Measurements from ENCODE around the gene CXCR5. TPM values are rescaled to one million over a fixed set of nuclear protein-coding genes. Genes with fewer than 3 reads are reported as not detected.

Gene CXCR5
- total RNA-seq, 2 donors from 2014 or later = 0.07 TPM; not detected in 1

GRCh38 chr11:118928870-118929500 is 45.3 kb downstream of the CXCR5 start:
- peaks cover 11% of the 10 kb centered on the region for H3K27me3 ChIP-seq (ENCODE audit: control insufficient read depth, insufficient read depth, low read length, poor library complexity, severe bottlenecking)
- H3K9ac ChIP-seq (ENCODE audit: extremely low read depth, low read length, poor library complexity, severe bottlenecking) = peak overlapping the region; percentile 54
- Mint-ChIP-seq H3K4me1 (peaks cover 42% of the 10 kb centered on the region), H3K9me3 (no peaks in the 10 kb centered on the region), H3K4me3 (peak overlapping the region; percentile 81), H3K27me3 (ENCODE audit: insufficient read depth) (peaks cover 24% of the 10 kb centered on the region), H3K36me3 (ENCODE audit: low read depth) (no peaks in the 10 kb centered on the region), H3K27ac (peak overlapping the region; percentile 99)
- WGBS, 2 experiments (ENCODE audit: insufficient coverage in 1 of 2, insufficient read length in 1 of 2) = 0% methylated on average over 8 to 26 of the region's 26 CpGs
- no peaks in the 10 kb centered on the region for H3K9me3 ChIP-seq (ENCODE audit: control insufficient read depth, low read length)
- DNase-seq = no peak
- peak overlapping the region; percentile 82 for H3K4me3 ChIP-seq (ENCODE audit: low read length)
- peak overlapping the region; percentile 65 for H3K27ac ChIP-seq (ENCODE audit: low read depth, low read length)
- H3K36me3 ChIP-seq (ENCODE audit: control insufficient read depth, insufficient read depth, low read length) = no peaks in the 10 kb centered on the region
- peaks cover 11% of the 10 kb centered on the region for H3K4me1 ChIP-seq (ENCODE audit: control insufficient read depth, insufficient read depth, low read length)
- peak; percentile 31 for TF ChIP-seq CTCF (conservative IDR thresholded peaks at IDR 0.05)

GRCh38 chr11:118929501-118930093 is 45.9 kb downstream of the CXCR5 start:
- peaks cover 39% of the 10 kb centered on the region for H3K4me1 Mint-ChIP-seq
- H3K36me3 ChIP-seq (ENCODE audit: control insufficient read depth, insufficient read depth, low read length) = no peaks in the 10 kb centered on the region
- H3K4me3 Mint-ChIP-seq = peak overlapping the region; percentile 81
- peak; percentile 97 for DNase-seq
- H3K27me3 ChIP-seq (ENCODE audit: control insufficient read depth, insufficient read depth, low read length, poor library complexity, severe bottlenecking) = peaks cover 11% of the 10 kb centered on the region
- no peak for TF ChIP-seq CTCF (conservative IDR thresholded peaks at IDR 0.05)
- H3K4me3 ChIP-seq (ENCODE audit: low read length) = peak overlapping the region; percentile 82
- H3K9me3 ChIP-seq (ENCODE audit: control insufficient read depth, low read length) = no peaks in the 10 kb centered on the region
- peak overlapping the region; percentile 97 for H3K27ac Mint-ChIP-seq
- H3K36me3 Mint-ChIP-seq (ENCODE audit: low read depth) = no peaks in the 10 kb centered on the region
- H3K9ac ChIP-seq (ENCODE audit: extremely low read depth, low read length, poor library complexity, severe bottlenecking) = peak overlapping the region; percentile 54
- no peaks in the 10 kb centered on the region for H3K9me3 Mint-ChIP-seq
- peaks cover 11% of the 10 kb centered on the region for H3K4me1 ChIP-seq (ENCODE audit: control insufficient read depth, insufficient read depth, low read length)
- peaks cover 24% of the 10 kb centered on the region for H3K27me3 Mint-ChIP-seq (ENCODE audit: insufficient read depth)
- peak overlapping the region; percentile 3 for H3K27ac ChIP-seq (ENCODE audit: low read depth, low read length)
- 0% methylated on average over 8 to 19 of the region's 26 CpGs for WGBS, 2 experiments (ENCODE audit: insufficient coverage in 1 of 2, insufficient read length in 1 of 2)

GRCh38 chr11:118930094-118930712 is 46.5 kb downstream of the CXCR5 start:
- peak; percentile 99 for DNase-seq
- Mint-ChIP-seq H3K4me1 (peaks cover 39% of the 10 kb centered on the region), H3K9me3 (no peaks in the 10 kb centered on the region), H3K4me3 (peak overlapping the region; percentile 81), H3K27me3 (ENCODE audit: insufficient read depth) (peaks cover 24% of the 10 kb centered on the region), H3K27ac (peak overlapping the region; percentile 97), H3K36me3 (ENCODE audit: low read depth) (no peaks in the 10 kb centered on the region)
- Histone ChIP-seq H3K4me1 (ENCODE audit: control insufficient read depth, insufficient read depth, low read length) (peaks cover 11% of the 10 kb centered on the region), H3K9ac (ENCODE audit: extremely low read depth, low read length, poor library complexity, severe bottlenecking) (peak overlapping the region; percentile 54), H3K27ac (ENCODE audit: low read depth, low read length) (peak overlapping the region; percentile 3), H3K27me3 (ENCODE audit: control insufficient read depth, insufficient read depth, low read length, poor library complexity, severe bottlenecking) (peaks cover 11% of the 10 kb centered on the region), H3K9me3 (ENCODE audit: control insufficient read depth, low read length) (no peaks in the 10 kb centered on the region), H3K36me3 (ENCODE audit: control insufficient read depth, insufficient read depth, low read length) (no peaks in the 10 kb centered on the region), H3K4me3 (ENCODE audit: low read length) (peak overlapping the region; percentile 82)
- peak; percentile 95 for TF ChIP-seq CTCF (conservative IDR thresholded peaks at IDR 0.05)
- 1 to 2% methylated on average over 19 to 20 of the region's 20 CpGs for WGBS, 2 experiments (ENCODE audit: insufficient coverage in 1 of 2, insufficient read length in 1 of 2)
